ENCODE data around the gene KCNJ18.
"Not testable (repeated sequence)": the region's sequence is repeated elsewhere in the genome, so short reads cannot be mapped to it uniquely, and the experiment has no call there.

DNA sequence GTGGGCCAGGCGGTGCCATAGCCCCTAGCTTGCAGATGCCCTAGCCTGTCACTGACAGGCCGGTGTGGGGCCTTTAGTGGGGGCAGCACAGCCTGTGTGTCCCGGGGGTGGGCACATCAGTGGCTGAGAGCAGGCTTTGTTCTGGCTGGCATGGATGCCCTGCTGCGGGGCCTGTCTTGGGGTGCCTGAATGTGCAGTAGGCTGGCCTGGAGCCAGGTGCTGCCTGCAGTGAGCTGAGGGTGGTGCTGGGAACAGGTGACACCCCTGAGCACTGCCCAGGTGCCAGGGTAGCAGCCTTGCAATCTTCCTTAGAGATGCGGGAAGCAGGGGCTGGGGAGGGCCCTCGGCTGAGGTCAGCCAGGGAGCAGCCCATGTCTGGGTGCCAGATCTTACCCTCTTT, 8.8 kb downstream of the KCNJ18 start:
- TF ChIP-seq, protein P1, sequence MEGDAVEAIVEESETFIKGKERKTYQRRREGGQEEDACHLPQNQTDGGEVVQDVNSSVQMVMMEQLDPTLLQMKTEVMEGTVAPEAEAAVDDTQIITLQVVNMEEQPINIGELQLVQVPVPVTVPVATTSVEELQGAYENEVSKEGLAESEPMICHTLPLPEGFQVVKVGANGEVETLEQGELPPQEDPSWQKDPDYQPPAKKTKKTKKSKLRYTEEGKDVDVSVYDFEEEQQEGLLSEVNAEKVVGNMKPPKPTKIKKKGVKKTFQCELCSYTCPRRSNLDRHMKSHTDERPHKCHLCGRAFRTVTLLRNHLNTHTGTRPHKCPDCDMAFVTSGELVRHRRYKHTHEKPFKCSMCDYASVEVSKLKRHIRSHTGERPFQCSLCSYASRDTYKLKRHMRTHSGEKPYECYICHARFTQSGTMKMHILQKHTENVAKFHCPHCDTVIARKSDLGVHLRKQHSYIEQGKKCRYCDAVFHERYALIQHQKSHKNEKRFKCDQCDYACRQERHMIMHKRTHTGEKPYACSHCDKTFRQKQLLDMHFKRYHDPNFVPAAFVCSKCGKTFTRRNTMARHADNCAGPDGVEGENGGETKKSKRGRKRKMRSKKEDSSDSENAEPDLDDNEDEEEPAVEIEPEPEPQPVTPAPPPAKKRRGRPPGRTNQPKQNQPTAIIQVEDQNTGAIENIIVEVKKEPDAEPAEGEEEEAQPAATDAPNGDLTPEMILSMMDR (conservative IDR thresholded peaks at IDR 0.05; ENCODE audit: low read depth, low read length), result not testable (repeated sequence)
- TF ChIP-seq EZH2 (IDR thresholded peaks at IDR 0.05; ENCODE audit: low read length, unreplicated experiment), result not testable (repeated sequence)
